ENCODE data around the gene ABCA8. TPM values are rescaled to one million over a fixed set of nuclear protein-coding genes. Genes with fewer than 3 reads are reported as not detected.
"Not testable (repeated sequence)": the region's sequence is repeated elsewhere in the genome, so short reads cannot be mapped to it uniquely, and the experiment has no call there.

The ABCA8 gene
- total RNA-seq, 1 experiment from 2014 or later: 0.15 TPM

DNA sequence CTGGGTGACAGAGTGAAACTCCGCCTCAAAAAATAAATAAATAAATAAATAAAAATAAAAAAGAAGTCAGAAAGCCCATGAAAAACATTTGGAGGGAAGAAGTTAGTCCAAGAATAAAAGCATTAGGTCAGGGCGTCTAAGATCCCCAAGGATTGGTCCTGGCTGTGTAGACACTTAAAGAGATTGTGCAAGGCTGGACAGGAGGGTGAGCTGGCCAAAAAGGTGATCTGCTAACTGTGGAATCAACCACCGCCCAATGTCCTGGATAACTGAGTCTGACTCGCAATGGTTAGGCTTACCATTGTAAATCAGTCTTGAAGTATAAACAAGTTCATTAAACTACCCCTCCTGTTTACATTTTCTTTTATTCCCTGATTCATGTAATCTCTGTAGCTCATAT, 8.8 kb upstream of the ABCA8 start:
- H3K4me3 Mint-ChIP-seq: no peak overlapping the region
- H3K9me3 Mint-ChIP-seq: peaks cover 10% of the 10 kb centered on the region
- no peaks in the 10 kb centered on the region for H3K4me1 Mint-ChIP-seq
- no peak for TF ChIP-seq HMGA2 (CRISPR knock-in tag; IDR thresholded peaks at IDR 0.05)
- DNase-seq (ENCODE audit: low spot score) (no peak), ATAC-seq (no peak)
- no peaks in the 10 kb centered on the region for H3K36me3 Mint-ChIP-seq
- POLR2A ChIA-PET: no interaction called here
- no peak overlapping the region for H3K27ac Mint-ChIP-seq
- H3K27me3 Mint-ChIP-seq (ENCODE audit: low read depth): no peaks in the 10 kb centered on the region
- CTCF ChIA-PET: no interaction called here

DNA sequence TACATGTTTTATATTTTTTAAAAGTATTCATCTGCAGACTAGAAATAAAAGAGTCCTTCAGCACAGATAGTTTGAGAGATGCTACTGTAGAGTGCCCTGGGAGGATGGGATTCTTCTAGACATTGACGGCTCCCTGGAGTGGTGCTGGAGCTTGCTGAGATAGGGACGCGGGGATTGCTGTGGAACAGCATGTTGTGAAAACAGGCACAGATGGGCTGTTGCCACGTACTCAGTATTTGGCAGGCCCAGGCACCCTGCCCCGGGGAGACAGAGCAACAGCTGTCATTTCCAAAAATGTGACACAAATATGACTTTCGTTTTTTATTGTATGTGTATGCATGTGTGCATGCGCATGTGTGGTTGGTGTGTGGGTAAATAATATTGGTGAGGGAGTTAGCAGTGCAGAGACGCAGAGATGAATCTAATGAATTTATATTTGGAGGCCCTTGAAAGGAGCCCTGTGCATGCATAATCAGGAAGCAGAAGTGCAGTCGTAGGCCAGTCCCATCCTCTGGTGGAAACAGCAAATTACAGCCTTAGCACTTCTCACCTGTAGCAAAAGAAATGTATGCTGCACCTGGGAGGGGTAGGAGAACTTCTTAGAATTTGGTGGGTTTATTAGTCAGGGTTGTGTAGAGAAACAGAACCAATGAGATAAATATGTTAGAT, 6.2 kb upstream of the ABCA8 start:
- Mint-ChIP-seq H3K9me3 (peaks cover 8% of the 10 kb centered on the region), H3K27ac (no peak overlapping the region), H3K36me3 (no peaks in the 10 kb centered on the region), H3K4me1 (no peaks in the 10 kb centered on the region), H3K4me3 (no peak overlapping the region), H3K27me3 (ENCODE audit: low read depth) (no peaks in the 10 kb centered on the region)
- ChIA-PET CTCF (interaction anchor here (1.4 kb wide), 1 partner anchor 189 kb away, joined by 4 read pairs; no protein-coding TSS in a partner anchor), POLR2A (no interaction called here)
- ATAC-seq (no peak), DNase-seq (ENCODE audit: low spot score) (no peak)
- TF ChIP-seq NFYB (CRISPR knock-in tag; conservative IDR thresholded peaks at IDR 0.05; ENCODE audit: low read depth) (no peak), ZNF396 (CRISPR knock-in tag; IDR thresholded peaks at IDR 0.05; ENCODE audit: borderline replicate concordance) (no peak), FOXJ3 (CRISPR knock-in tag; IDR thresholded peaks at IDR 0.05; ENCODE audit: borderline replicate concordance) (no peak), HMGXB4 (CRISPR knock-in tag; IDR thresholded peaks at IDR 0.05) (no peak)

DNA sequence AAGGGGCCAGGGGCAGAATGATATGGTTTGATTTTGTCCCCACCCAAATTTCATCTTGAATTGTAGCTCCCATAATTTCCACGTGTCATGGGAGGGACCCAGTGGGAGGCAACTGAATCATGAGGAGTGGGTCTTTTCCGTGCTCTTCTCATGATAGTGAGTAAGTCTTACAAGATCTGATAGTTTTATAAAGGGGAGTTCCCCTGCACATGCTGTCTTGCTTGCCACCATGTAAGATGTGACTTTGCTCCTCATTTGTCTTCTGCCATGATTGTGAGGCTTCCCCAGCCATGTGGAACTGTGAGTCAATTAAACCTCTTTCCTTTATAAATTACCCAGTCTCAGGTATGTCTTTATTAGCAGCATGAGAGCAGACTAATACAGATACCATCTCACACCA, 3.9 kb upstream of the ABCA8 start:
- DNase-seq (ENCODE audit: low spot score); CTCF ChIA-PET: not testable (repeated sequence)

GRCh38 chr17:68957944-68958343, 2.8 kb upstream of the ABCA8 start:
- CTCF ChIA-PET: no interaction called here
- Mint-ChIP-seq H3K9me3 (peaks cover 6% of the 10 kb centered on the region), H3K4me3 (no peak overlapping the region), H3K27me3 (ENCODE audit: low read depth) (no peaks in the 10 kb centered on the region), H3K4me1 (no peaks in the 10 kb centered on the region), H3K36me3 (no peaks in the 10 kb centered on the region), H3K27ac (no peak overlapping the region)
- POLR2A ChIA-PET: no interaction called here
- DNase-seq (ENCODE audit: low spot score): no peak
- TF ChIP-seq, protein P1, sequence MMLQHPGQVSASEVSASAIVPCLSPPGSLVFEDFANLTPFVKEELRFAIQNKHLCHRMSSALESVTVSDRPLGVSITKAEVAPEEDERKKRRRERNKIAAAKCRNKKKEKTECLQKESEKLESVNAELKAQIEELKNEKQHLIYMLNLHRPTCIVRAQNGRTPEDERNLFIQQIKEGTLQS (CRISPR knock-in tag; conservative IDR thresholded peaks at IDR 0.05): no peak
- TF ChIP-seq HMGXB4 (CRISPR knock-in tag; IDR thresholded peaks at IDR 0.05): no peak
- no peak for TF ChIP-seq PREB (CRISPR knock-in tag; IDR thresholded peaks at IDR 0.05; ENCODE audit: borderline replicate concordance)
- TF ChIP-seq NR1H2 (CRISPR knock-in tag; IDR thresholded peaks at IDR 0.05): no peak
- no peak for TF ChIP-seq GRHL2 (CRISPR knock-in tag; IDR thresholded peaks at IDR 0.05; ENCODE audit: insufficient replicate concordance, severe bottlenecking)
- no peak for TF ChIP-seq SMAD3 (CRISPR knock-in tag; IDR thresholded peaks at IDR 0.05; ENCODE audit: borderline replicate concordance)
- no peak for TF ChIP-seq TP53 (CRISPR knock-in tag; IDR thresholded peaks at IDR 0.05)
- no peak for TF ChIP-seq CREM (CRISPR knock-in tag; IDR thresholded peaks at IDR 0.05)
- TF ChIP-seq ZNF671 (CRISPR knock-in tag; IDR thresholded peaks at IDR 0.05): no peak
- TF ChIP-seq MLX (CRISPR knock-in tag; IDR thresholded peaks at IDR 0.05): no peak
- no peak for TF ChIP-seq CDX4 (CRISPR knock-in tag; IDR thresholded peaks at IDR 0.05; ENCODE audit: borderline replicate concordance)
- no peak for TF ChIP-seq MXD4 (CRISPR knock-in tag; IDR thresholded peaks at IDR 0.05; ENCODE audit: borderline replicate concordance)
- no peak for ATAC-seq

More for the DNA sequence above, 3.9 kb upstream of the ABCA8 start:
- H3K9me3 Mint-ChIP-seq; H3K27me3 Mint-ChIP-seq (ENCODE audit: low read depth); POLR2A ChIA-PET; ATAC-seq; H3K4me3 Mint-ChIP-seq; H3K36me3 Mint-ChIP-seq; H3K4me1 Mint-ChIP-seq; H3K27ac Mint-ChIP-seq: not testable (repeated sequence)
